OCI-LY3 (cell line): ENCODE data around the gene FHOD3.

Experiments used
- EZH2phosphoT487 ChIP-seq: fragments of 200-600 bp; shearing (Covaris generic); IDR thresholded peaks from 2 replicates; pipeline ENCODE4 v1.6.1; 2018; ENCODE audit warnings: antibody characterized with exemption, mixed run types, low read depth
- TF ChIP-seq, protein P1 (sequence below): fragments of 200-600, 300-600 bp; sonication (generic); IDR thresholded peaks from 2 replicates; pipeline ENCODE4 v1.5.1; 2014; ENCODE audit warnings: antibody characterized with exemption, low read length, low read depth

DNA sequence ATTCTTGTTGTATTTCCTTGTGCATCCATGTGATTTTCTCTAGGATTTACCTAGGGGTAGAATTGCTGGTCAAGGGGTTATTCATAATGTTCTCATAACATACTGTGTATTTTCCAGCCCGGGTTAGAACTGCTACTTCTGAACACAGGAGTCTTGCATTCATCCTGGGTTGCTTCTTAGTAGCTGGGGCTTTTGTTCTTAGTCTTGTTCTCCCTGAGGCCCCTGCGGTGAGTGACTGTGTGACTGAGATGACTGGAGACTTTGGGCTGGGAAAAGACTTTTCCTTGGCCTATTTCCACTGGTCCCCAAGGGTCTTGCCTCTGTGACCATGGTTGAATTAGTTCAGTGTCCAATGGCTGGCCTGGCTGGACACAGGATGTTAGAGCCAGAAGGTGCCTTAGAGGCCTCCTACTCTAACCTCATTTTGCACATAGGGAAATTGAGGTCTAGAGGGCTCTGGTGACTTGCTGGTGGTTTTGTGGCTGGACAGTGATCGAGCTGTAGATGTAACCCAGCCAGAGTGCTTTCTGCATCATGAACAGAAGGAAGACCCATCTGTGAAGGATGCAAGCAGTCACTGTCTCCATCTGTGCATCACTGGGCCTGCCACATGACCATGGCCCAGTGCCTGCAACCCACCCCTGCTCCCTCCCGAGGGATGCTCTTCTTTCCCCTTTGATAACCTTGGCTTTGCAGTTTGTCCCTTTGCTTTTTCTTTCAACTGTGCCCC lies 233.3 kb downstream of the FHOD3 start:
- TF ChIP-seq, protein P1, sequence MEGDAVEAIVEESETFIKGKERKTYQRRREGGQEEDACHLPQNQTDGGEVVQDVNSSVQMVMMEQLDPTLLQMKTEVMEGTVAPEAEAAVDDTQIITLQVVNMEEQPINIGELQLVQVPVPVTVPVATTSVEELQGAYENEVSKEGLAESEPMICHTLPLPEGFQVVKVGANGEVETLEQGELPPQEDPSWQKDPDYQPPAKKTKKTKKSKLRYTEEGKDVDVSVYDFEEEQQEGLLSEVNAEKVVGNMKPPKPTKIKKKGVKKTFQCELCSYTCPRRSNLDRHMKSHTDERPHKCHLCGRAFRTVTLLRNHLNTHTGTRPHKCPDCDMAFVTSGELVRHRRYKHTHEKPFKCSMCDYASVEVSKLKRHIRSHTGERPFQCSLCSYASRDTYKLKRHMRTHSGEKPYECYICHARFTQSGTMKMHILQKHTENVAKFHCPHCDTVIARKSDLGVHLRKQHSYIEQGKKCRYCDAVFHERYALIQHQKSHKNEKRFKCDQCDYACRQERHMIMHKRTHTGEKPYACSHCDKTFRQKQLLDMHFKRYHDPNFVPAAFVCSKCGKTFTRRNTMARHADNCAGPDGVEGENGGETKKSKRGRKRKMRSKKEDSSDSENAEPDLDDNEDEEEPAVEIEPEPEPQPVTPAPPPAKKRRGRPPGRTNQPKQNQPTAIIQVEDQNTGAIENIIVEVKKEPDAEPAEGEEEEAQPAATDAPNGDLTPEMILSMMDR: no peak
- no peak for TF ChIP-seq EZH2phosphoT487
